GM21367 (cell line): ENCODE measurements around the gene ANKRD36.
"Not testable (repeated sequence)": the region's sequence is repeated elsewhere in the genome, so short reads cannot be mapped to it uniquely, and the experiment has no call there.

Experiments
- ATAC-seq: cut with Tn5 transposase; IDR thresholded peaks from one replicate; pipeline ENCODE4 v1.9.1; 2021; ENCODE audit not compliant: unreplicated experiment

The ANKRD36 gene

GRCh38 chr2:97113050-97113881 lies at the start of gene ANKRD36:
ANKRD36 (plus strand) TSS chr2:97113153; CDS start chr2:97113740, 587 bp downstream.
- peak; percentile 91 for ATAC-seq

- ATAC-seq: not testable (repeated sequence)
These were observed 46.9 kb upstream of the ANKRD36 start for GRCh38 chr2:97066030-97066429.

GRCh38 chr2:97067279-97068004 lies 45.5 kb upstream of the ANKRD36 start:
- no peak for ATAC-seq

- no peak for ATAC-seq
These were observed 44.9 kb upstream of the ANKRD36 start for GRCh38 chr2:97068074-97068473.

- not testable (repeated sequence) for ATAC-seq
These were observed 44.2 kb upstream of the ANKRD36 start for GRCh38 chr2:97068722-97069121.

GRCh38 chr2:97070915-97071314 lies 42.0 kb upstream of the ANKRD36 start:
- ATAC-seq: not testable (repeated sequence)

GRCh38 chr2:97077213-97077612 lies 35.7 kb upstream of the ANKRD36 start:
- not testable (repeated sequence) for ATAC-seq

GRCh38 chr2:97080855-97081254 lies 32.1 kb upstream of the ANKRD36 start:
- ATAC-seq: not testable (repeated sequence)

- ATAC-seq: not testable (repeated sequence)
These were observed 30.7 kb upstream of the ANKRD36 start for GRCh38 chr2:97082206-97082605.

GRCh38 chr2:97083516-97083915 lies 29.4 kb upstream of the ANKRD36 start:
- ATAC-seq: not testable (repeated sequence)

- ATAC-seq: not testable (repeated sequence)
These were observed 27.9 kb upstream of the ANKRD36 start for GRCh38 chr2:97085093-97085492.

- not testable (repeated sequence) for ATAC-seq
These were observed 24.2 kb upstream of the ANKRD36 start for GRCh38 chr2:97088706-97089105.

- not testable (repeated sequence) for ATAC-seq
These were observed 20.0 kb upstream of the ANKRD36 start for GRCh38 chr2:97092946-97093345.

GRCh38 chr2:97093983-97094771 lies 18.8 kb upstream of the ANKRD36 start:
- ATAC-seq: not testable (repeated sequence)

- ATAC-seq: peak; percentile 82
These were observed 18.0 kb upstream of the ANKRD36 start, which contains the start of gene FAHD2B for GRCh38 chr2:97094772-97095611. FAHD2B (minus strand) TSS chr2:97094882; CDS start chr2:97091706, 3,176 bp downstream.

GRCh38 chr2:97095661-97096060 lies 17.3 kb upstream of the ANKRD36 start:
- ATAC-seq: no peak

GRCh38 chr2:97098786-97099372 lies 14.1 kb upstream of the ANKRD36 start:
- not testable (repeated sequence) for ATAC-seq

- ATAC-seq: not testable (repeated sequence)
These were observed 6.1 kb upstream of the ANKRD36 start for GRCh38 chr2:97106878-97107277.

GRCh38 chr2:97111246-97111645 lies 1.7 kb upstream of the ANKRD36 start:
- not testable (repeated sequence) for ATAC-seq
